Thyroid gland (tissue), 4 donors: ENCODE data around the gene FYN. TPM values are rescaled to one million over a fixed set of nuclear protein-coding genes. Genes with fewer than 3 reads are reported as not detected.

ENCODE experiments used
- DNase-seq, 2 donors: peaks; one replicate each; pipeline ENCODE4 v3.0.0-alpha.2; 2019
- H3K27ac ChIP-seq, 3 donors: fragments of 200-600 bp; sonication (generic); 1 replicate in 2 of 3; 2 replicates in 1 of 3; pipeline ENCODE4 v1.5.1; 2016 to 2019; ENCODE audit warnings: mild to moderate bottlenecking in 1 of 3, moderate library complexity in 1 of 3
- H3K27me3 ChIP-seq: fragments of 200-600 bp; sonication (generic); one replicate; pipeline ENCODE4 v1.5.1; 2019
- H3K36me3 ChIP-seq, 2 donors: fragments of 200-600 bp; sonication (generic); one replicate each; pipeline ENCODE4 v1.5.1; 2016 to 2019
- H3K4me1 ChIP-seq, 2 donors: fragments of 200-600 bp; sonication (generic); one replicate each; pipeline ENCODE4 v1.5.1; 2017 to 2019
- H3K4me3 ChIP-seq, 3 donors: fragments of 200-600 bp; sonication (generic); replicated peaks in 1 of 3; 1 replicate in 2 of 3; 2 replicates in 1 of 3; pipeline ENCODE4 v1.5.1; 2016; ENCODE audit warnings: mild to moderate bottlenecking in 1 of 3
- H3K9me3 ChIP-seq: fragments of 200-600 bp; sonication (generic); one replicate; pipeline ENCODE4 v1.5.1; 2017
- POLR2A ChIP-seq, 2 donors: fragments of 450-650 bp; IDR thresholded peaks; one replicate each; pipeline ENCODE4 v1.6.1; 2017; ENCODE audit warnings: antibody characterized with exemption in 2 of 2, mild to moderate bottlenecking in 2 of 2, moderate library complexity in 1 of 2
- WGBS, 2 donors: methylation state at CpG; one replicate each; pipeline ENCODE4 v1.1.5; 2017; 5-methylcytosine and 5-hydroxymethylcytosine counted together
- intact Hi-C: fragments of 100-400 bp; cut with DNase I; formaldehyde crosslinking; loops from one replicate; pipeline ENCODE4 v1.15.1; 2023
- total RNA-seq, 4 donors: library from RNA; depleted of rRNA; stranded (reverse); fragments of >200 nt; gene quantifications; one replicate each; pipeline ENCODE4 v1.2.3, GENCODE V29; 2016
- TF ChIP-seq, protein P1 (sequence below), 6 experiments: fragments of 200-600 bp in 3 of 6; fragments of 450-650 bp in 3 of 6; sonication (generic) in 3 of 6; IDR thresholded peaks; one replicate each; pipeline ENCODE4 v1.5.1; 2016 to 2019; ENCODE audit warnings: antibody characterized with exemption in 6 of 6, mild to moderate bottlenecking in 2 of 6, inconsistent platforms in 1 of 6, moderate library complexity in 1 of 6

The FYN gene
- total RNA-seq, 4 donors from 2014 or later: 67.0 to 206 (median 95.9) TPM

DNA sequence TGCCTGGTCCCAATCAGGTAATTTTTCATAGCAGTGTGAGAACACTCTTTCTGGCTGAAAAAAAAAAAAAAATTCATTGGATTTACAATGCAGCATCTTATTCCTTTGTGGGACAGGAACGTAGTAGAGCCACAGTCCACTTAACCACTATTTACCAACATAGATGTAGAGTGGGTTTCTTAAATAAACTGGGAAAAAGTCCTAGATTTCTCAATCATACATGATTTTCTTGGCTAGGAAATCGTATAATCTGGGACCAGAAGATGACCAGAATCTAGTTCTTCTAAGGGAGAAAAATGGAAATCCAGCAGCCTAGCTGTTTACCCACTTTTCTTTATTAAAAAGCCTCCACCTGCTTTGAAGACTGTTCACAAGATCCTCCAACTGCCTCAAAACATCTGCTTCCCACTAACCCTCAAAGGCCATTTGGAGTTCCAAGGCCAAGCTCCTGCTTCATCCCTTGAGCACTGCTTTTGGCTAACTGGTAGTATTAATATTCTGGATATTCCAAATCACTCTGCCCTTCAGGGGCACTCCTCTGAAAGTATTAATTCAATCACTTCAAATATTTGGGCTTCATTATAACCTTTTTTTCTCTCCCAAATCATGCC lies 70.4 kb downstream of the FYN start:
- Histone ChIP-seq H3K36me3 (no peaks in the 10 kb centered on the region), H3K27me3 (no peaks in the 10 kb centered on the region), H3K9me3 (no peaks in the 10 kb centered on the region), H3K4me1 (peaks cover 38 to 83% of the 10 kb centered on the region in 2 donors), H3K4me3 (no peak overlapping the region), H3K27ac (peak overlapping the region in 2 of 3 donors; percentile 83 to 84)
- TF ChIP-seq, protein P1, sequence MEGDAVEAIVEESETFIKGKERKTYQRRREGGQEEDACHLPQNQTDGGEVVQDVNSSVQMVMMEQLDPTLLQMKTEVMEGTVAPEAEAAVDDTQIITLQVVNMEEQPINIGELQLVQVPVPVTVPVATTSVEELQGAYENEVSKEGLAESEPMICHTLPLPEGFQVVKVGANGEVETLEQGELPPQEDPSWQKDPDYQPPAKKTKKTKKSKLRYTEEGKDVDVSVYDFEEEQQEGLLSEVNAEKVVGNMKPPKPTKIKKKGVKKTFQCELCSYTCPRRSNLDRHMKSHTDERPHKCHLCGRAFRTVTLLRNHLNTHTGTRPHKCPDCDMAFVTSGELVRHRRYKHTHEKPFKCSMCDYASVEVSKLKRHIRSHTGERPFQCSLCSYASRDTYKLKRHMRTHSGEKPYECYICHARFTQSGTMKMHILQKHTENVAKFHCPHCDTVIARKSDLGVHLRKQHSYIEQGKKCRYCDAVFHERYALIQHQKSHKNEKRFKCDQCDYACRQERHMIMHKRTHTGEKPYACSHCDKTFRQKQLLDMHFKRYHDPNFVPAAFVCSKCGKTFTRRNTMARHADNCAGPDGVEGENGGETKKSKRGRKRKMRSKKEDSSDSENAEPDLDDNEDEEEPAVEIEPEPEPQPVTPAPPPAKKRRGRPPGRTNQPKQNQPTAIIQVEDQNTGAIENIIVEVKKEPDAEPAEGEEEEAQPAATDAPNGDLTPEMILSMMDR (IDR thresholded peaks at IDR 0.05): no peak
- no peak for TF ChIP-seq POLR2A (IDR thresholded peaks at IDR 0.05)
- intact Hi-C loops: loop anchor here (10.0 kb wide), 1 partner anchor 192 kb away; no protein-coding TSS in a partner anchor
- WGBS, 2 donors: 62 to 78% methylated on average over 2 of the region's 2 CpGs
- DNase-seq: no peak

DNA sequence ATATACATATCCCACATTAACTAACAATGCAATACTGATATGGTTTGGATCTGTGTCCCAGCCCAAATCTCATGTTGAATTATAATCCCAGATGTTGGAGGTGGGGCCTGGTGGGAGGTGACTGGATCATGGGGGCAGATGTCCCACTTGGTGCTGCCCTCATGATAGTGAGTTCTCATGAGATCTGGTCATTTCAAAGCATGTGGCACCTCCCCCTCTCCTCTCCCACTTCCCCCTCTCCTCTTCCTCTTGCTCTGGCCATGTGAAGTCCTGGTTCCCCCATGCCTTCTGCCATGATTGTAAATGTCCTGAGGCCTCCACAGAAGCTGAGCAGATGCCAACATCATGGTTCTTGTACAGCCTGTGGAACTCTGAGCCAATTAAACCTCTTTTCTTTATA lies 71.2 kb downstream of the FYN start:
- Histone ChIP-seq H3K27me3 (no peaks in the 10 kb centered on the region), H3K9me3 (no peaks in the 10 kb centered on the region), H3K4me3 (no peak overlapping the region), H3K27ac (peak overlapping the region in 2 of 3 donors; percentile 65 to 69), H3K36me3 (no peaks in the 10 kb centered on the region), H3K4me1 (peaks cover 38 to 75% of the 10 kb centered on the region in 2 donors)
- intact Hi-C loops: loop anchor here (10.0 kb wide), 1 partner anchor 193 kb away; no protein-coding TSS in a partner anchor
- no peak for DNase-seq
- TF ChIP-seq, protein P1 (IDR thresholded peaks at IDR 0.05): no peak
- TF ChIP-seq POLR2A (IDR thresholded peaks at IDR 0.05): no peak

DNA sequence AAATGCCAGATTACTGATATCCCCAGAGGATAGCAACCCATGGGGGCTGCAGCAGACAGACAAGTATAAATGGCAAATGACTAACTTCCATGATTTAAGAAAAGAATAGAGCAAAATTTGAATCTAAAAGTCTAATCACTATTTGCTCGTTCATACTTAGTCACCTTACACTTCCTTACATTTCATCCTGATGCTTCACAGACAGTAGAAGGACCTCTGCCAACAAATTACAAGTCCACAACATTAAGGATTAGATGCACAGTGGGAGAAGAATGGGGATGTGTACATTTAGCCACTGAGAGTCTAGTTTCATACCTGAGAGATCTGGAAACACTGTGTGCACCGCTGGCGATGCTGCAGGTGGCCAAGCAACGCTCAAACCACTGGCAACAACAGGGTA lies 72.4 kb downstream of the FYN start:
- Histone ChIP-seq H3K27ac (peak overlapping the region in 2 of 3 donors; percentile 66 to 70), H3K27me3 (no peaks in the 10 kb centered on the region), H3K9me3 (no peaks in the 10 kb centered on the region), H3K36me3 (no peaks in the 10 kb centered on the region), H3K4me1 (peaks cover 31 to 63% of the 10 kb centered on the region in 2 donors), H3K4me3 (no peak overlapping the region)
- WGBS, 2 donors: 87 to 89% methylated on average over 4 of the region's 4 CpGs
- DNase-seq: peak in 1 of 2 donors; percentile 22
- intact Hi-C loops: loop anchor here (10.0 kb wide), 1 partner anchor 194 kb away; no protein-coding TSS in a partner anchor
- TF ChIP-seq, protein P1 (IDR thresholded peaks at IDR 0.05): no peak
- no peak for TF ChIP-seq POLR2A (IDR thresholded peaks at IDR 0.05)

DNA sequence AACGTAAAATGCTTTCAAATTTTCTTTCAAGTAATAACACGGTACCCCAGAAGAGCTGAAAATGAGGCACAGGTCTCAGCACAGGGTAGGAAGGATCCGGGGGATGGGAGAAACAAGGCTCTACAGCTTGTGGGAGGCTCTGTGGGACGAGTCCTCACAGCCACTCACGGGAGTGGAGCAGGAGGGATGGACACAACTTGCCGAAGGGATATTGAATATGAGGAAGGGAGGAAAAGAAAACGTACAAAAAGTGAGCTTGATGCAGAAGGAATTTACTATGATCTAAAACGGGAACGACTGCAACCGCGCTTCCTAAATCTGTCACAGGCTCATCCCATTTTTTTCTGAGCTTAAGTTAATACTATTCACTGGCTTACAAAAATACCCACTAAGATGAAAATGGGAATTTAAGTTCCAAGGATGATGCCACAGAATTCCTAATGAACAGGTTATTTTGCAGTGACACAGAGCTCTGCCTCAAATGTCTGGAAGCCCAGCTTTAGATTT lies 72.9 kb downstream of the FYN start:
- Histone ChIP-seq H3K27ac (no peak overlapping the region), H3K4me1 (peaks cover 26 to 58% of the 10 kb centered on the region in 2 donors)

More for the DNA sequence above, 72.9 kb downstream of the FYN start:
- Histone ChIP-seq H3K4me3 (no peak overlapping the region), H3K36me3 (no peaks in the 10 kb centered on the region), H3K9me3 (no peaks in the 10 kb centered on the region), H3K27me3 (no peaks in the 10 kb centered on the region)
- DNase-seq: no peak
- TF ChIP-seq, protein P1 (IDR thresholded peaks at IDR 0.05): no peak
- no peak for TF ChIP-seq POLR2A (IDR thresholded peaks at IDR 0.05)
- 84 to 85% methylated on average over 11 of the region's 11 CpGs for WGBS, 2 donors
- intact Hi-C loops: loop anchor here (10.0 kb wide), 1 partner anchor 194 kb away; no protein-coding TSS in a partner anchor
